ENCODE results near the gene GPC6. TPM values are rescaled to one million over a fixed set of nuclear protein-coding genes. Genes with fewer than 3 reads are reported as not detected.

GPC6 gene
- polyA plus RNA-seq, 1 of the 3 experiments (the other 2 are of a cell fraction), result 6.7 TPM

DNA sequence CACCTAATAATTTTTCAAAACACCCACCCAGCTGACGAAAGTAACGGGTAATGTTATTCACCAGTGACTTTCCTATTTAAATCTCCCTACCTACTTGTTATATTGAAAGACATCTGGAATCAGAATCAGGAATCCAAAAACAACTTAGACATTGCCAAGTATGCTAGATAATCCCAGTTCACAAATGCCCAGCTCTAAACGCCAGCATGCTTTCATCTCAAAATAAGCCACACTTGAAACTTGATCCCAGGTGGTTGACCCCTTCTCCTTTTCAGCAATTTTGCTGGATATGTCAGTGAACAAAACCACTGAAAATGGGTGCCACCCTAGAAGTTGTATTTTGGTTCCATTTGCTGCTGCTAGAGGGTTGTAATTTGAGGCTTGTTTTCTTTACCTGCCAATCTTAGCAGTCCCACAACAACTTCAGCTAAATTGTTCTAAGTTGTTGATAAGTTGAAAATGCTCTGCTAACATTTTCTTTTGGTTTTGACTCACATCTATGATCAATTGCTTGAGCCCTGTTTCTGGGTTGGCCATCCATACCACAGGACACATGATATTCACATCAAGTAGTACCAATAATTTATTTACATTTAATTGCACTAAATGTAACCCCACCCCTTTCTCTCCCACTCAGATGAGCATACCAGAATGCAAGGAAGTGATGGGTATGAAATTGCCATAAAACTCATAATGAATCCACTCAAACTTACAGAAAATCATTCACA is 1186.4 kb downstream of the GPC6 start (continued):
- TF ChIP-seq, protein P1, sequence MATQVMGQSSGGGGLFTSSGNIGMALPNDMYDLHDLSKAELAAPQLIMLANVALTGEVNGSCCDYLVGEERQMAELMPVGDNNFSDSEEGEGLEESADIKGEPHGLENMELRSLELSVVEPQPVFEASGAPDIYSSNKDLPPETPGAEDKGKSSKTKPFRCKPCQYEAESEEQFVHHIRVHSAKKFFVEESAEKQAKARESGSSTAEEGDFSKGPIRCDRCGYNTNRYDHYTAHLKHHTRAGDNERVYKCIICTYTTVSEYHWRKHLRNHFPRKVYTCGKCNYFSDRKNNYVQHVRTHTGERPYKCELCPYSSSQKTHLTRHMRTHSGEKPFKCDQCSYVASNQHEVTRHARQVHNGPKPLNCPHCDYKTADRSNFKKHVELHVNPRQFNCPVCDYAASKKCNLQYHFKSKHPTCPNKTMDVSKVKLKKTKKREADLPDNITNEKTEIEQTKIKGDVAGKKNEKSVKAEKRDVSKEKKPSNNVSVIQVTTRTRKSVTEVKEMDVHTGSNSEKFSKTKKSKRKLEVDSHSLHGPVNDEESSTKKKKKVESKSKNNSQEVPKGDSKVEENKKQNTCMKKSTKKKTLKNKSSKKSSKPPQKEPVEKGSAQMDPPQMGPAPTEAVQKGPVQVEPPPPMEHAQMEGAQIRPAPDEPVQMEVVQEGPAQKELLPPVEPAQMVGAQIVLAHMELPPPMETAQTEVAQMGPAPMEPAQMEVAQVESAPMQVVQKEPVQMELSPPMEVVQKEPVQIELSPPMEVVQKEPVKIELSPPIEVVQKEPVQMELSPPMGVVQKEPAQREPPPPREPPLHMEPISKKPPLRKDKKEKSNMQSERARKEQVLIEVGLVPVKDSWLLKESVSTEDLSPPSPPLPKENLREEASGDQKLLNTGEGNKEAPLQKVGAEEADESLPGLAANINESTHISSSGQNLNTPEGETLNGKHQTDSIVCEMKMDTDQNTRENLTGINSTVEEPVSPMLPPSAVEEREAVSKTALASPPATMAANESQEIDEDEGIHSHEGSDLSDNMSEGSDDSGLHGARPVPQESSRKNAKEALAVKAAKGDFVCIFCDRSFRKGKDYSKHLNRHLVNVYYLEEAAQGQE (IDR thresholded peaks at IDR 0.05; ENCODE audit: low read depth, low read length), result no peak
- TF ChIP-seq, protein P2, sequence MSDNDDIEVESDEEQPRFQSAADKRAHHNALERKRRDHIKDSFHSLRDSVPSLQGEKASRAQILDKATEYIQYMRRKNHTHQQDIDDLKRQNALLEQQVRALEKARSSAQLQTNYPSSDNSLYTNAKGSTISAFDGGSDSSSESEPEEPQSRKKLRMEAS (IDR thresholded peaks at IDR 0.05; ENCODE audit: low read depth), result no peak

DNA sequence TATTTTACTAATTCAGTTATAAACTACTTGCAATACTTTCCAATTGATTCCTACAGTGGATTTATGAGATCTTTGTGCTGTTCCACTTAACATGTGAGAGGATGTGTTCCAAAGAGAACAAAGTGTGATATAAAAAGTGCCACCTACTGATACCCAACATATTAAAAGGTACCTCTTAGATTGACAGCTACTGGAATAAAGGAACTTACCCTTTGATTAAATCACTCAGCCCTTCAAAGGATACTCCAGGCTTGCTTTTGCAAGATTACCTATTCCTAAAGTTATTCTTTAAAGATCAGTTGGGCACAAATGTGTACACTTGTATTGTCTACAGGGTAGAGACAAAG is 1187.0 kb downstream of the GPC6 start:
- no peaks in the 10 kb centered on the region for H3F3A ChIP-seq (replicated peaks; ENCODE audit: insufficient read depth)
- no peaks in the 10 kb centered on the region for H3K79me2 ChIP-seq (ENCODE audit: insufficient read depth)
- H3K9ac ChIP-seq, result no peak overlapping the region
- DNase-seq, result no peak
- H3K27me3 ChIP-seq (ENCODE audit: insufficient read depth), result no peaks in the 10 kb centered on the region
- no peak overlapping the region for H3K27ac ChIP-seq (ENCODE audit: low read depth in 2 of 2, low read length in 1 of 2)
- TF ChIP-seq, protein P2 (IDR thresholded peaks at IDR 0.05; ENCODE audit: low read depth), result no peak
- TF ChIP-seq RCOR1 (IDR thresholded peaks at IDR 0.05; ENCODE audit: low read length), result no peak
- TF ChIP-seq POLR2AphosphoS5 (IDR thresholded peaks at IDR 0.05; ENCODE audit: low read depth, low read length), result no peak
- TF ChIP-seq FOXJ3 (CRISPR knock-in tag; IDR thresholded peaks at IDR 0.05), result no peak
- TF ChIP-seq GATA2 (CRISPR knock-in tag; IDR thresholded peaks at IDR 0.05), result no peak
- TF ChIP-seq, protein P1 (IDR thresholded peaks at IDR 0.05; ENCODE audit: low read depth, low read length), result no peak
- no peak for TF ChIP-seq MXI1 (IDR thresholded peaks at IDR 0.05; ENCODE audit: low read depth, low read length)
- TF ChIP-seq YY1 (IDR thresholded peaks at IDR 0.05; ENCODE audit: low read depth), result no peak
- TF ChIP-seq TCF12 (IDR thresholded peaks at IDR 0.05), result no peak
- TF ChIP-seq TAF1 (IDR thresholded peaks at IDR 0.05; ENCODE audit: borderline replicate concordance, low read depth, low read length), result no peak
- TF ChIP-seq RAD21 (IDR thresholded peaks at IDR 0.05; ENCODE audit: low read length), result no peak
- TF ChIP-seq, protein P3, sequence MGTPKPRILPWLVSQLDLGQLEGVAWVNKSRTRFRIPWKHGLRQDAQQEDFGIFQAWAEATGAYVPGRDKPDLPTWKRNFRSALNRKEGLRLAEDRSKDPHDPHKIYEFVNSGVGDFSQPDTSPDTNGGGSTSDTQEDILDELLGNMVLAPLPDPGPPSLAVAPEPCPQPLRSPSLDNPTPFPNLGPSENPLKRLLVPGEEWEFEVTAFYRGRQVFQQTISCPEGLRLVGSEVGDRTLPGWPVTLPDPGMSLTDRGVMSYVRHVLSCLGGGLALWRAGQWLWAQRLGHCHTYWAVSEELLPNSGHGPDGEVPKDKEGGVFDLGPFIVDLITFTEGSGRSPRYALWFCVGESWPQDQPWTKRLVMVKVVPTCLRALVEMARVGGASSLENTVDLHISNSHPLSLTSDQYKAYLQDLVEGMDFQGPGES (IDR thresholded peaks at IDR 0.05; ENCODE audit: low read depth, low read length), result no peak
- no peak for TF ChIP-seq NFIC (IDR thresholded peaks at IDR 0.05; ENCODE audit: borderline replicate concordance)
- TF ChIP-seq FOXM1 (IDR thresholded peaks at IDR 0.05; ENCODE audit: low read depth), result no peak
- TF ChIP-seq GABPA (IDR thresholded peaks at IDR 0.05; ENCODE audit: low read depth), result no peak
- no peak overlapping the region for H3K4me2 ChIP-seq
- H4K20me1 ChIP-seq (ENCODE audit: insufficient read depth), result no peaks in the 10 kb centered on the region
- no peaks in the 10 kb centered on the region for H3K9me3 ChIP-seq
- H3K4me3 ChIP-seq (ENCODE audit: low read depth in 2 of 2, low read length in 1 of 2), result no peak overlapping the region
- H2AFZ ChIP-seq (ENCODE audit: low read depth), result no peak overlapping the region
- ChIA-PET CTCF (no interaction called here), POLR2A (no interaction called here)
- peaks cover 0 to 5% of the 10 kb centered on the region in 2 experiments; a peak in 3 of 4 replicates for H3K4me1 ChIP-seq (ENCODE audit: control insufficient read depth in 1 of 2, insufficient read depth in 2 of 2, low read depth in 1 of 2, low read length in 1 of 2)
- no peaks in the 10 kb centered on the region for H3K36me3 ChIP-seq (replicated peaks in 1 of 2; ENCODE audit: control insufficient read depth in 1 of 2, insufficient read depth in 2 of 2, low read length in 1 of 2)
- no peaks in the 10 kb centered on the region for H3K9me2 ChIP-seq
